Frontal cortex (tissue), 4 donors: ENCODE results near the gene THRSP. TPM values are rescaled to one million over a fixed set of nuclear protein-coding genes. Genes with fewer than 3 reads are reported as not detected.
"Not testable (repeated sequence)": the region's sequence is repeated elsewhere in the genome, so short reads cannot be mapped to it uniquely, and the experiment has no call there.

Experiments used
- DNase-seq, 2 donors: peaks; one replicate each; pipeline ENCODE4 v3.0.0; 2012; ENCODE audit warnings: low spot score in 2 of 2
- FAIRE-seq: peaks from 2 replicates; lab custom pipeline; 2012; peaks lifted over from hg19 to GRCh38; lab: Jason Lieb, UNC
- total RNA-seq: library from RNA; depleted of rRNA; stranded (reverse); fragments of >200 nt; gene quantifications from one replicate; pipeline ENCODE4 v1.2.3, GENCODE V29; 2014
- donor health status: control.
- donor health status: control.
- donor health status: control.

The THRSP gene
- total RNA-seq, 1 donor from 2014 or later, result not detected

GRCh38 chr11:78082146-78082545 lies 18.5 kb downstream of the THRSP start:
- no peak for FAIRE-seq

GRCh38 chr11:78083021-78083420 lies 19.4 kb downstream of the THRSP start:
- DNase-seq (no peak), FAIRE-seq (no peak)

More at GRCh38 chr11:78082146-78082545, 18.5 kb downstream of the THRSP start:
- DNase-seq, result no peak

GRCh38 chr11:78084506-78084905 lies 20.8 kb downstream of the THRSP start:
- DNase-seq, FAIRE-seq: not testable (repeated sequence)

- no peak for FAIRE-seq
Measured at GRCh38 chr11:78085972-78086371, 22.3 kb downstream of the THRSP start.

GRCh38 chr11:78086521-78087074 lies 22.9 kb downstream of the THRSP start:
- FAIRE-seq, DNase-seq: not testable (repeated sequence)

More at GRCh38 chr11:78085972-78086371, 22.3 kb downstream of the THRSP start:
- DNase-seq, result no peak

GRCh38 chr11:78094250-78094649 lies 30.6 kb downstream of the THRSP start:
- FAIRE-seq (no peak), DNase-seq (no peak)

GRCh38 chr11:78097666-78098385 lies 34.2 kb downstream of the THRSP start:
- no peak for FAIRE-seq
- DNase-seq, result no peak

GRCh38 chr11:78099666-78100065 lies 36.0 kb downstream of the THRSP start:
- no peak for FAIRE-seq
- no peak for DNase-seq

GRCh38 chr11:78100261-78100660 lies 36.6 kb downstream of the THRSP start:
- FAIRE-seq (no peak), DNase-seq (no peak)

- FAIRE-seq (no peak), DNase-seq (no peak)
Measured at GRCh38 chr11:78100676-78101472, 37.2 kb downstream of the THRSP start.

GRCh38 chr11:78109081-78110015 lies 45.7 kb downstream of the THRSP start:
- DNase-seq, result no peak
- no peak for FAIRE-seq

GRCh38 chr11:78110351-78110750 lies 46.7 kb downstream of the THRSP start:
- DNase-seq (no peak), FAIRE-seq (no peak)

- DNase-seq (no peak), FAIRE-seq (no peak)
Measured at GRCh38 chr11:78110830-78111229, 47.2 kb downstream of the THRSP start.

GRCh38 chr11:78111298-78111697 lies 47.6 kb downstream of the THRSP start:
- no peak for FAIRE-seq

GRCh38 chr11:78112582-78113275 lies 49.1 kb downstream of the THRSP start:
- DNase-seq (no peak), FAIRE-seq (no peak)

More at GRCh38 chr11:78111298-78111697, 47.6 kb downstream of the THRSP start:
- DNase-seq, result no peak
